Astrocyte (in vitro differentiated cells and primary cell): ENCODE results near the gene RESP18.

Source experiments
- EZH2 ChIP-seq: IDR thresholded peaks from 2 replicates; pipeline ENCODE4 v1.6.1; 2012; ENCODE audit warnings: mild to moderate bottlenecking, low read length, inconsistent platforms; ENCODE audit not compliant: insufficient read depth
- TF ChIP-seq, protein P1 (sequence below): IDR thresholded peaks from 2 replicates; pipeline ENCODE4 v1.5.1; 2011; ENCODE audit warnings: low read depth, mild to moderate bottlenecking, inconsistent platforms, low read length, moderate library complexity; ENCODE audit not compliant: insufficient read depth

DNA sequence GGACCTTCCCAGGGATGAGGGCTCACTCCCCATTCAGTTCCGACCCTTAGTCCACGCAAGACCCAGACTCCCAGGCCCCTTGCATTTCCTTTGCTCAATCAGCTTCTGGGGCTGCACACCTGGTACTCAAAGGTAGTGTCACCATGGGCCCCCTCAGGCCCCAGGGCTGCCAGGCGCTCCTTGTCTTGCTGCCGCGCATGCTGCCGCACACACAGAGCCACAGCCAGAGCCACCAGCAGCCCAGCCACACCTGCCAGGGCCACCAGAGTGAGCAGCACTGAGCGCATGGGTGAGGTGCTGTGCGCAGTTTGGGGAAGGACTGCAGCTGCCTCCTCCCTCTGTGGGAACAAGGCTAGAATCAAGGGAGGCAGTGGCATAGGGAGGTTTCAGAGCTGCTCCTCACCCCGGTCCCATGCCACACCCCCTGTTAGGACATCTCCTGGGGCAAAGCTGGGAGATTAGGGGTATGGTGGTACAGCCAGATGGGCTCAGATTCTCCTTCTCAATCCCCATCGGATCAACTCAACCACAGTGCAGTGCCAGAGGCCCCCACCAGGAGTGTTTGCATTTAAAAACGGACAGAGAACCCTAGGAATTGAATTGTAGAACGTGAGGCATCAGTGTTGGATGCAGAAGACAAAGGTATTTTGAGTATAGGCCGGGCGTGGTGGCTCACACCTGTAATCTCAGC, 34.6 kb downstream of the RESP18 start:
- TF ChIP-seq, protein P1, sequence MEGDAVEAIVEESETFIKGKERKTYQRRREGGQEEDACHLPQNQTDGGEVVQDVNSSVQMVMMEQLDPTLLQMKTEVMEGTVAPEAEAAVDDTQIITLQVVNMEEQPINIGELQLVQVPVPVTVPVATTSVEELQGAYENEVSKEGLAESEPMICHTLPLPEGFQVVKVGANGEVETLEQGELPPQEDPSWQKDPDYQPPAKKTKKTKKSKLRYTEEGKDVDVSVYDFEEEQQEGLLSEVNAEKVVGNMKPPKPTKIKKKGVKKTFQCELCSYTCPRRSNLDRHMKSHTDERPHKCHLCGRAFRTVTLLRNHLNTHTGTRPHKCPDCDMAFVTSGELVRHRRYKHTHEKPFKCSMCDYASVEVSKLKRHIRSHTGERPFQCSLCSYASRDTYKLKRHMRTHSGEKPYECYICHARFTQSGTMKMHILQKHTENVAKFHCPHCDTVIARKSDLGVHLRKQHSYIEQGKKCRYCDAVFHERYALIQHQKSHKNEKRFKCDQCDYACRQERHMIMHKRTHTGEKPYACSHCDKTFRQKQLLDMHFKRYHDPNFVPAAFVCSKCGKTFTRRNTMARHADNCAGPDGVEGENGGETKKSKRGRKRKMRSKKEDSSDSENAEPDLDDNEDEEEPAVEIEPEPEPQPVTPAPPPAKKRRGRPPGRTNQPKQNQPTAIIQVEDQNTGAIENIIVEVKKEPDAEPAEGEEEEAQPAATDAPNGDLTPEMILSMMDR, result peak; percentile 10
- TF ChIP-seq EZH2, result no peak
